PFSK-1 (cell line): ENCODE results near the gene QKI.

ENCODE experiments used
- SIN3A ChIP-seq: IDR thresholded peaks from 2 replicates; pipeline ENCODE4 v1.6.1; 2012; ENCODE audit warnings: mild to moderate bottlenecking, low read length, moderate library complexity, borderline replicate concordance; ENCODE audit not compliant: insufficient read depth
- TF ChIP-seq, protein P1 (sequence below), 2 experiments: IDR thresholded peaks; 2 replicates each; pipeline versions ENCODE4 v1.6.1 to v1.8.0; 2011 to 2012; ENCODE audit warnings: low read depth in 2 of 2, low read length in 2 of 2, control low read depth in 1 of 2, inconsistent platforms in 1 of 2, mild to moderate bottlenecking in 1 of 2, moderate library complexity in 1 of 2; ENCODE audit not compliant: insufficient read depth in 1 of 2

DNA sequence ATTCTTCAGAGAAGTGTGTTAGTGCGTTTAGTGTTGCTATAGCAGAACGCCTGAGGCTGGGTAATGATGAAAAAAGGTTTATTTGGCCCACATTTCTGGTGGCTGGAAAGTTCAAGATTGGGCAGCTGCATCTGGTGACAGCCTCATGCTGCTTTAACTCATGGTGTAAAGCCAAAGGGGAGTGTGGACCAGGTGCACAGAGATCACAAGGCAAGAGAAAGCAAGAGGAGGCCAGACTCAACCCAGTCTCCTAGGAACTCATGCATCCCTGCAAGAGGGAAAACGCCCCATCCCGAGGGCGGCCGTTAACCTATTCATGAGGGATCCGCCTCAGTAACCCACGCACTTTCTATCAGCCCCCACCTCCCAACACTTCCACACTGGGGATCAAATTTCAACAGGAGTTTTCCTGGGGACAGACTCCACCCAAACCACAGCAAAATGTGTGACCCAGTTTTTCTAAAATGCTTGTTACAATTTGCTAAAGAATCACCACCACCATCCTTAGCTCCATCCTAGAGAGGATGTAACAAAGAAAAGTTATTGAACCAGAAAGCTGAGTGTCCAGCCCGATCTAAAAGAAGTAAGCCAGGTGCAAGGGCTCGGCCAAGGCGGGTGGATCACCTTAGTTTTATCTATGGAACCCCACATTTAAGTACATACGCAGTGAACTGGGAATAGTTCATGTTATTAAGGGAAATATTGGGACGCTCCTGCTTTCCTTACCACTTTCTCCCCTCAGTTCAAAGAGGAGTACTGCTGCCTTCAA lies 164.8 kb downstream of the QKI start:
- TF ChIP-seq, protein P1, sequence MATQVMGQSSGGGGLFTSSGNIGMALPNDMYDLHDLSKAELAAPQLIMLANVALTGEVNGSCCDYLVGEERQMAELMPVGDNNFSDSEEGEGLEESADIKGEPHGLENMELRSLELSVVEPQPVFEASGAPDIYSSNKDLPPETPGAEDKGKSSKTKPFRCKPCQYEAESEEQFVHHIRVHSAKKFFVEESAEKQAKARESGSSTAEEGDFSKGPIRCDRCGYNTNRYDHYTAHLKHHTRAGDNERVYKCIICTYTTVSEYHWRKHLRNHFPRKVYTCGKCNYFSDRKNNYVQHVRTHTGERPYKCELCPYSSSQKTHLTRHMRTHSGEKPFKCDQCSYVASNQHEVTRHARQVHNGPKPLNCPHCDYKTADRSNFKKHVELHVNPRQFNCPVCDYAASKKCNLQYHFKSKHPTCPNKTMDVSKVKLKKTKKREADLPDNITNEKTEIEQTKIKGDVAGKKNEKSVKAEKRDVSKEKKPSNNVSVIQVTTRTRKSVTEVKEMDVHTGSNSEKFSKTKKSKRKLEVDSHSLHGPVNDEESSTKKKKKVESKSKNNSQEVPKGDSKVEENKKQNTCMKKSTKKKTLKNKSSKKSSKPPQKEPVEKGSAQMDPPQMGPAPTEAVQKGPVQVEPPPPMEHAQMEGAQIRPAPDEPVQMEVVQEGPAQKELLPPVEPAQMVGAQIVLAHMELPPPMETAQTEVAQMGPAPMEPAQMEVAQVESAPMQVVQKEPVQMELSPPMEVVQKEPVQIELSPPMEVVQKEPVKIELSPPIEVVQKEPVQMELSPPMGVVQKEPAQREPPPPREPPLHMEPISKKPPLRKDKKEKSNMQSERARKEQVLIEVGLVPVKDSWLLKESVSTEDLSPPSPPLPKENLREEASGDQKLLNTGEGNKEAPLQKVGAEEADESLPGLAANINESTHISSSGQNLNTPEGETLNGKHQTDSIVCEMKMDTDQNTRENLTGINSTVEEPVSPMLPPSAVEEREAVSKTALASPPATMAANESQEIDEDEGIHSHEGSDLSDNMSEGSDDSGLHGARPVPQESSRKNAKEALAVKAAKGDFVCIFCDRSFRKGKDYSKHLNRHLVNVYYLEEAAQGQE (IDR thresholded peaks at IDR 0.05; ENCODE audit: insufficient read depth in 1 of 2, low read depth in 2 of 2, low read length in 2 of 2), result no peak
- TF ChIP-seq SIN3A, result no peak
